Measurements from ENCODE around the gene BEND3.

DNA sequence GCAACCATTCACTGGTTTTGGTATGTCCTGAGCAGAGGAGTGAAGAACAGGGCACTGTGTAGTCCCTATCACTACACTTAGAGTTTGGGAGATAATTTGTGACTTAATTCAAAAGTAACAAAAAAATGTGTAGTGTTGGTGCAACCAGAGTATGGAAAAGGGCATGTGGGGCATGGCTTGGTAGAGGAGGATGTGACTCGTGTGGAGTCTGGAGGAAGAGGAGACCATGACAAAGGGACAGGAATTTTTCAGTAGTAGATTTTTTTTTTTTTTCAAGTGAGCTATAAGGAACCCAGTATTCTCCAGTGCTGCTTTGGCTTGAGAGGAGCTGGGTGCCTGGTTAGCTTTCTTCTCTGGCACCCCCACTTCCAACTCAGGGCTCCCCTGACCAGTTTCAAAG is 82.2 kb downstream of the BEND3 start:
- TF ChIP-seq, protein P1, sequence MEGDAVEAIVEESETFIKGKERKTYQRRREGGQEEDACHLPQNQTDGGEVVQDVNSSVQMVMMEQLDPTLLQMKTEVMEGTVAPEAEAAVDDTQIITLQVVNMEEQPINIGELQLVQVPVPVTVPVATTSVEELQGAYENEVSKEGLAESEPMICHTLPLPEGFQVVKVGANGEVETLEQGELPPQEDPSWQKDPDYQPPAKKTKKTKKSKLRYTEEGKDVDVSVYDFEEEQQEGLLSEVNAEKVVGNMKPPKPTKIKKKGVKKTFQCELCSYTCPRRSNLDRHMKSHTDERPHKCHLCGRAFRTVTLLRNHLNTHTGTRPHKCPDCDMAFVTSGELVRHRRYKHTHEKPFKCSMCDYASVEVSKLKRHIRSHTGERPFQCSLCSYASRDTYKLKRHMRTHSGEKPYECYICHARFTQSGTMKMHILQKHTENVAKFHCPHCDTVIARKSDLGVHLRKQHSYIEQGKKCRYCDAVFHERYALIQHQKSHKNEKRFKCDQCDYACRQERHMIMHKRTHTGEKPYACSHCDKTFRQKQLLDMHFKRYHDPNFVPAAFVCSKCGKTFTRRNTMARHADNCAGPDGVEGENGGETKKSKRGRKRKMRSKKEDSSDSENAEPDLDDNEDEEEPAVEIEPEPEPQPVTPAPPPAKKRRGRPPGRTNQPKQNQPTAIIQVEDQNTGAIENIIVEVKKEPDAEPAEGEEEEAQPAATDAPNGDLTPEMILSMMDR (conservative IDR thresholded peaks at IDR 0.05): no peak
- no peak for TF ChIP-seq ZFX (IDR thresholded peaks at IDR 0.05)

All from C4-2B (cell line).